DND-41 (cell line): ENCODE data around the gene ESRRB.

Experiments
- ATAC-seq: fragments of 200-7000 bp; cut with Tn5 transposase; 3 replicates; pipeline ENCODE4 v1.9.1; 2021; ENCODE audit warnings: low read depth; ENCODE audit not compliant: insufficient read depth
- DNase-seq: peaks from one replicate; pipeline ENCODE4 v3.0.0-alpha.2; 2020
- H2AFZ ChIP-seq: 2 replicates; pipeline ENCODE4 v1.6.0; 2012; ENCODE audit warnings: low read depth, low read length
- H3K27ac ChIP-seq: 2 replicates; pipeline ENCODE4 v1.5.1; 2012; ENCODE audit warnings: low read length, inconsistent platforms
- H3K27me3 ChIP-seq: fragments of 200-600 bp; sonication (generic); 2 replicates; pipeline ENCODE4 v1.6.0; 2012; ENCODE audit warnings: low read length, mild to moderate bottlenecking, inconsistent platforms; ENCODE audit not compliant: insufficient read depth, poor library complexity
- H3K36me3 ChIP-seq: 2 replicates; pipeline ENCODE4 v1.5.1; 2012; ENCODE audit warnings: low read length, inconsistent platforms; ENCODE audit not compliant: insufficient read depth
- H3K4me1 ChIP-seq: 2 replicates; pipeline ENCODE4 v1.5.1; 2012; ENCODE audit warnings: mild to moderate bottlenecking, low read length; ENCODE audit not compliant: insufficient read depth
- H3K4me2 ChIP-seq: 2 replicates; pipeline ENCODE4 v1.6.0; 2012; ENCODE audit warnings: mild to moderate bottlenecking, moderate library complexity, low read length, inconsistent platforms; ENCODE audit not compliant: insufficient read depth
- H3K4me3 ChIP-seq, 2 experiments: fragments of 200-600 bp in 1 of 2; shearing (Covaris generic) in 1 of 2; 2 replicates each; pipeline ENCODE4 v1.5.1; 2012 to 2016; ENCODE audit warnings: inconsistent platforms in 2 of 2, low read length in 2 of 2, mild to moderate bottlenecking in 2 of 2, low read depth in 1 of 2, moderate library complexity in 1 of 2
- H3K79me2 ChIP-seq: 2 replicates; pipeline ENCODE4 v1.6.0; 2012; ENCODE audit warnings: low read length, inconsistent platforms; ENCODE audit not compliant: insufficient read depth
- H3K9ac ChIP-seq: 2 replicates; pipeline ENCODE4 v1.6.0; 2012; ENCODE audit warnings: low read depth, mild to moderate bottlenecking, inconsistent platforms, low read length, moderate library complexity
- H3K9me3 ChIP-seq: 2 replicates; pipeline ENCODE4 v1.5.1; 2012; ENCODE audit warnings: low read length, moderate library complexity, mild to moderate bottlenecking, inconsistent platforms; ENCODE audit not compliant: insufficient read depth, severe bottlenecking
- H4K20me1 ChIP-seq: 2 replicates; pipeline ENCODE4 v1.6.0; 2012; ENCODE audit warnings: low read length; ENCODE audit not compliant: insufficient read depth
- EZH2 ChIP-seq: IDR thresholded peaks from 3 replicates; pipeline ENCODE4 v1.6.1; 2012; ENCODE audit warnings: borderline replicate concordance, low read depth, mild to moderate bottlenecking, moderate library complexity, low read length, inconsistent platforms; ENCODE audit not compliant: severe bottlenecking
- TF ChIP-seq, protein P1 (sequence below): IDR thresholded peaks from 2 replicates; pipeline ENCODE4 v1.5.1; 2012; ENCODE audit warnings: borderline replicate concordance, low read length, moderate library complexity, mild to moderate bottlenecking; ENCODE audit not compliant: poor library complexity, severe bottlenecking; ENCODE audit errors: extremely low read depth

ESRRB gene

DNA sequence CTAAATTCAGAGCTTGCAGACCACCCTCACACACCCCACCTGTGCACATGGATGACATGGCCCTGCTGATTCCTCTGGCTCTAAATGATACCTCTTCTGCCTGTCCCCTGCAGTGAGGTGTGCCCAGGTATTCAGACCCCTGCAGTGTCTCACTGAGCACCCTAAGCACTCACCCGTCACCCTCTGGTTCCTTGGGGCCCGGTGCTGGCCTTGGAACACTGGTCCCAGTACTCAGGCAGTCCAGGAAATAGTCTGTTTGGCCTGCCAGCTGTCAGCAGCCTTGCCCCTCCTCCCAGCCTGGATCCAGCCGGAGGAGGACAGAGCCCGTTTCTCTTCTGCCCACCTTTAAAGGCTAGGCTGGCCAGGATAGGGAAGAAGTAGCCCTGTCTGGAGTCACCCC, 44.9 kb downstream of the ESRRB start:
- Histone ChIP-seq H3K27ac (no peak overlapping the region), H3K36me3 (no peaks in the 10 kb centered on the region), H3K4me3 (no peak overlapping the region), H3K9me3 (no peaks in the 10 kb centered on the region), H2AFZ (no peak overlapping the region), H3K4me1 (no peaks in the 10 kb centered on the region), H3K9ac (no peak overlapping the region), H3K4me2 (no peak overlapping the region), H4K20me1 (no peaks in the 10 kb centered on the region), H3K79me2 (no peaks in the 10 kb centered on the region), H3K27me3 (peaks cover 5% of the 10 kb centered on the region)
- ATAC-seq (no peak), DNase-seq (no peak)
- TF ChIP-seq, protein P1, sequence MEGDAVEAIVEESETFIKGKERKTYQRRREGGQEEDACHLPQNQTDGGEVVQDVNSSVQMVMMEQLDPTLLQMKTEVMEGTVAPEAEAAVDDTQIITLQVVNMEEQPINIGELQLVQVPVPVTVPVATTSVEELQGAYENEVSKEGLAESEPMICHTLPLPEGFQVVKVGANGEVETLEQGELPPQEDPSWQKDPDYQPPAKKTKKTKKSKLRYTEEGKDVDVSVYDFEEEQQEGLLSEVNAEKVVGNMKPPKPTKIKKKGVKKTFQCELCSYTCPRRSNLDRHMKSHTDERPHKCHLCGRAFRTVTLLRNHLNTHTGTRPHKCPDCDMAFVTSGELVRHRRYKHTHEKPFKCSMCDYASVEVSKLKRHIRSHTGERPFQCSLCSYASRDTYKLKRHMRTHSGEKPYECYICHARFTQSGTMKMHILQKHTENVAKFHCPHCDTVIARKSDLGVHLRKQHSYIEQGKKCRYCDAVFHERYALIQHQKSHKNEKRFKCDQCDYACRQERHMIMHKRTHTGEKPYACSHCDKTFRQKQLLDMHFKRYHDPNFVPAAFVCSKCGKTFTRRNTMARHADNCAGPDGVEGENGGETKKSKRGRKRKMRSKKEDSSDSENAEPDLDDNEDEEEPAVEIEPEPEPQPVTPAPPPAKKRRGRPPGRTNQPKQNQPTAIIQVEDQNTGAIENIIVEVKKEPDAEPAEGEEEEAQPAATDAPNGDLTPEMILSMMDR: no peak

DNA sequence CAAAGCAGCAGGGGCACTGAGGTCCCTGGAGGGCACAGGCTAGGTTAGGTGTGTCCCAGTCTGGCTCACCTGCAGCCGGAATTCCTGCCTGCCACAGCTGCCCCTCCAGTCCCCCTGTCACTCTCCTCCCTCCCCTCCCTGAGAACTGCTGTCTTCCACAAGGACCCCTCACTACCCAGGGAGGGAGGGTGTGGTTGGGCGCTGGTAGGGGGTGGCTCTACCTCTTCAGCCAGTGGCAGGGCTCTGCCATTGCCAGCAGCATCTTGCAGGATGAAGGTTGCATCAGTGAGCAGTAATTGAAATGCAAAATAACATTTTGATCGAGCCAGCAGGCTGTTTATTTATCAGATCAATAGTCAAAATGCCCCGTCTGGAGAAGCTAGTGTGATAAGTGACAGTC, 45.7 kb downstream of the ESRRB start:
- H3K27me3 ChIP-seq: peaks cover 9% of the 10 kb centered on the region
- no peak overlapping the region for H2AFZ ChIP-seq
- H3K9me3 ChIP-seq: no peaks in the 10 kb centered on the region
- no peaks in the 10 kb centered on the region for H3K4me1 ChIP-seq
- no peaks in the 10 kb centered on the region for H4K20me1 ChIP-seq
- ATAC-seq: no peak
- H3K27ac ChIP-seq: no peak overlapping the region
- no peaks in the 10 kb centered on the region for H3K79me2 ChIP-seq
- no peak overlapping the region for H3K4me3 ChIP-seq
- H3K4me2 ChIP-seq: no peak overlapping the region
- no peak for DNase-seq
- H3K36me3 ChIP-seq: no peaks in the 10 kb centered on the region
- no peak overlapping the region for H3K9ac ChIP-seq
- TF ChIP-seq, protein P1: no peak
- TF ChIP-seq EZH2: no peak

DNA sequence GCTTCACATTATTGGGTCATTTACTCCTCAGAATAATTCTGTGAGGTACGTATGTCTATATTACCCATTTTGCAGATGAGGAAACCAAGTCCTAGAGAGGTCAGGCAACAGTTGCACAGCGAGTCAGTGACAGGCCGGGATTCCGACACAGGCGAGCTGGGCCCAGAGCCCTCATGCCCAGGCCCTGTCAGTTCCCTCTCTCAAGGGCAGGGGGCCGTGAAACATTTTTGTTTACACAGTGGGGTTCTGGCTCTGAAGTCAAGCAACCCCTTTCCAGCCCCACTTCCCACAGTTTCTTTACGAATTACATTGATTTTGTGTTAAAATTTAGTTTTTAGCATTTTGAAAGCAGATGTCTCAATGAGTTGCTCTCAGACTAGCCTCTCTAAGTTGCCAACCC, 46.7 kb downstream of the ESRRB start:
- Histone ChIP-seq H3K79me2 (no peaks in the 10 kb centered on the region), H3K9ac (no peak overlapping the region), H3K27ac (no peak overlapping the region), H2AFZ (no peak overlapping the region), H3K36me3 (no peaks in the 10 kb centered on the region), H3K4me2 (no peak overlapping the region), H3K4me3 (no peak overlapping the region), H3K4me1 (no peaks in the 10 kb centered on the region), H4K20me1 (no peaks in the 10 kb centered on the region), H3K27me3 (peaks cover 9% of the 10 kb centered on the region), H3K9me3 (no peaks in the 10 kb centered on the region)
- DNase-seq (no peak), ATAC-seq (no peak)
- no peak for TF ChIP-seq EZH2
- TF ChIP-seq, protein P1: no peak

DNA sequence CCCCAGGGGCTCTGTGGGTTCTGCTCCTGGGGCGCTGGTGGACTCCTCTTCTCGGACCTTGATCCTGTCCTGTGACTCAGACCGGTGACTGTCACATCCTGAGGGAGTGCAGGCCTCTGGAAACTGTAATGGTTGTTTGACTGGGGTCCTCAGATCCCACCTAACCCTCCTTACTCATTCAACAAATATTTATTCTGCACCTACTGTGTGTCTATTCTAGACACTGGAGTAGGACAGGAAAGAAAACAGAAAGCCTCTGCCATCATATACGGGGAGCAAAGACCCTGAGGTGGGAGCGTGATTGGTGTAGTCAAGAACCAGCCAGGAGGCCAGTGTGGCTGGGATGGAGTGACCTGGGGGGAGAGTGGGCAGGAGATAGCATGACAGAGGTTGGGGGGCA, 47.6 kb downstream of the ESRRB start:
- TF ChIP-seq, protein P1: no peak
- no peak for TF ChIP-seq EZH2
- no peak overlapping the region for H3K9ac ChIP-seq
- H3K4me2 ChIP-seq: no peak overlapping the region
- no peak overlapping the region for H3K4me3 ChIP-seq
- DNase-seq (no peak), ATAC-seq (no peak)
- H2AFZ ChIP-seq: no peak overlapping the region
- no peaks in the 10 kb centered on the region for H3K36me3 ChIP-seq
- no peaks in the 10 kb centered on the region for H3K9me3 ChIP-seq
- H3K27me3 ChIP-seq: peaks cover 9% of the 10 kb centered on the region
- no peaks in the 10 kb centered on the region for H3K4me1 ChIP-seq
- no peak overlapping the region for H3K27ac ChIP-seq
- no peaks in the 10 kb centered on the region for H4K20me1 ChIP-seq
- H3K79me2 ChIP-seq: no peaks in the 10 kb centered on the region
